BLaER1 (cell line): Measurements from ENCODE around the gene PRRT2.
A peak's percentile ranks its signal among the peaks of the same experiment; 100 is the strongest.

Source experiments
- H3K27ac ChIP-seq: shearing (Covaris generic); formaldehyde crosslinking; 2 replicates; pipeline ENCODE4 v1.8.1; 2022
- H3K27me3 ChIP-seq: shearing (Covaris generic); formaldehyde crosslinking; 2 replicates; pipeline ENCODE4 v1.8.1; 2022
- H3K36me3 ChIP-seq: shearing (Covaris generic); formaldehyde crosslinking; 2 replicates; pipeline ENCODE4 v1.8.1; 2022
- H3K4me1 ChIP-seq: shearing (Covaris generic); formaldehyde crosslinking; 2 replicates; pipeline ENCODE4 v1.8.1; 2022
- H3K4me2 ChIP-seq: shearing (Covaris generic); formaldehyde crosslinking; 2 replicates; pipeline ENCODE4 v1.8.1; 2022
- H3K4me3 ChIP-seq: shearing (Covaris generic); formaldehyde crosslinking; 2 replicates; pipeline ENCODE4 v1.8.1; 2022
- H3K9ac ChIP-seq: shearing (Covaris generic); formaldehyde crosslinking; 2 replicates; pipeline ENCODE4 v1.8.1; 2022
- H3K9me3 ChIP-seq: shearing (Covaris generic); formaldehyde crosslinking; 2 replicates; pipeline ENCODE4 v1.8.1; 2022
- H4K20me1 ChIP-seq: shearing (Covaris generic); formaldehyde crosslinking; 2 replicates; pipeline ENCODE4 v1.8.1; 2022
- Cebpa-rat ChIP-seq: shearing (Covaris generic); IDR thresholded peaks from 2 replicates; pipeline ENCODE4 v1.8.1; 2022

PRRT2 gene

GRCh38 chr16:29860218-29860617 lies 48.2 kb downstream of the PRRT2 start:
- no peak for TF ChIP-seq Cebpa-rat
- no peaks in the 10 kb centered on the region for H3K9me3 ChIP-seq
- peaks cover 44% of the 10 kb centered on the region for H3K4me1 ChIP-seq
- H3K4me3 ChIP-seq: no peak overlapping the region
- H4K20me1 ChIP-seq: peaks cover 17% of the 10 kb centered on the region; the same call in 1 of the 2 replicates
- no peak overlapping the region for H3K4me2 ChIP-seq
- H3K36me3 ChIP-seq: peaks cover 35% of the 10 kb centered on the region
- H3K9ac ChIP-seq: 0 out of 2 replicates have a peak overlapping the region, but pooled peaks have one; percentile 5
- H3K27ac ChIP-seq: no peak overlapping the region
- H3K27me3 ChIP-seq: no peaks in the 10 kb centered on the region

DNA sequence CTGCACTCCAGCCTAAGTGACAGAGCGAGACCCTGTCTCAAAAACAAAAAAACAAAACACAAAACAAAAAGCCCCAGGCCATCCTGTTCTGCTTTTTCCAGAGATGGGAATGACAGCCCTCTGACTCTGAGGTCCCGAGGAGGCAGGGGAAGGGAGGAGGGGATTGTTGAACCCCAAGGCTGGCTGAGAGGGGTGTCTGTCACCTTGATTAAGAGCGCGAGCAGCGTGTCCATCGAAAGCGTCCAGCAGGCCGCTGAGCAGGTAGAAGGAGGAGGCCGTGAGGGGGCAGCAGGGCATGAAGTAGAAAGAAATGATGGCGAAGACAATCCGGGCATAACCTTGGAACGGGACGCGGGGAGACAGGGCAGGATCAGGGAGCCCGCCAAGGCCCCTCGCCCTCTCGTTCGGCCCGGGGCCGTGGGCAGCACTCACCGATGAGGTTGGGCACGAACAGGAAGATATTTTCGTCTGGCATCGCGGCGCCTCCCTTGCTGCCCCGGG lies 50.4 kb downstream of the PRRT2 start:
- Histone ChIP-seq H3K4me1 (peaks cover 26% of the 10 kb centered on the region), H3K4me2 (peak overlapping the region; percentile 94), H3K9ac (peak overlapping the region; percentile 95), H4K20me1 (peaks cover 17% of the 10 kb centered on the region; the same call in 1 of the 2 replicates), H3K4me3 (peak overlapping the region; percentile 82), H3K27me3 (no peaks in the 10 kb centered on the region), H3K9me3 (no peaks in the 10 kb centered on the region), H3K36me3 (peaks cover 35% of the 10 kb centered on the region), H3K27ac (peak overlapping the region; percentile 99)
- no peak for TF ChIP-seq Cebpa-rat

- Histone ChIP-seq H3K4me2 (peak within 1 kb of the TSS; percentile 94), H3K36me3 (peaks cover 35% of the 10 kb centered on the region), H3K9me3 (no peaks in the 10 kb centered on the region), H3K4me3 (peak within 1 kb of the TSS; percentile 82), H3K9ac (peak within 1 kb of the TSS; percentile 95), H3K27me3 (no peaks in the 10 kb centered on the region), H3K27ac (peak within 1 kb of the TSS; percentile 99), H3K4me1 (peaks cover 21% of the 10 kb centered on the region), H4K20me1 (peaks cover 17% of the 10 kb centered on the region; the same call in 1 of the 2 replicates)
- no peak for TF ChIP-seq Cebpa-rat
Observed at GRCh38 chr16:29862884-29863668, 51.1 kb downstream of the PRRT2 start, which contains the start of gene CDIPT. Gene CDIPT (minus strand): TSS chr16:29863226. CDS start chr16:29862857, 369 bp downstream.

DNA sequence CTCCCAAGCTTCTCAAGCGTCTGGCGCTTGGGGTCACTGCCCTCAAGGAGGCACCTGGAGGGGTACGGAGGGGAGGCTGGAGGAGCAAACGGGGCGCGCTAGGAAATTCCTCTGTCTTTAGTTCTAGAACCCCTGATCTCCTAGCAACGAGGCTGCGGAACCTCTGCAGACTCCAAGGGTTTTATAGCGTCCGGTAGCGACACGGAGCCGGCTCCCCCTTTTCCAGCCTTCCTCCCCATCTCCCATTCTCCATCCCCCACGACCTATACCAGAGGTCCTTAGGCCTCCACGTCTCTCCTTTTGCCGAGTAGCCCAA lies 51.6 kb downstream of the PRRT2 start:
- no peaks in the 10 kb centered on the region for H3K9me3 ChIP-seq
- peak overlapping the region; percentile 94 for H3K4me2 ChIP-seq
- no peak for TF ChIP-seq Cebpa-rat
- H4K20me1 ChIP-seq: peaks cover 17% of the 10 kb centered on the region; the same call in 1 of the 2 replicates
- H3K4me1 ChIP-seq: peaks cover 21% of the 10 kb centered on the region
- H3K36me3 ChIP-seq: peaks cover 29% of the 10 kb centered on the region
- peak overlapping the region; percentile 95; the same call in 1 of the 2 replicates for H3K9ac ChIP-seq
- no peaks in the 10 kb centered on the region for H3K27me3 ChIP-seq
- H3K4me3 ChIP-seq: no peak overlapping the region
- peak overlapping the region; percentile 99 for H3K27ac ChIP-seq

- Histone ChIP-seq H3K9me3 (no peaks in the 10 kb centered on the region), H3K27me3 (no peaks in the 10 kb centered on the region), H3K4me3 (no peak overlapping the region), H3K9ac (no peak overlapping the region), H3K36me3 (peaks cover 23% of the 10 kb centered on the region), H3K27ac (no peak overlapping the region), H4K20me1 (peaks cover 17% of the 10 kb centered on the region; the same call in 1 of the 2 replicates), H3K4me1 (peaks cover 21% of the 10 kb centered on the region), H3K4me2 (peak overlapping the region; percentile 94; the same call in 1 of the 2 replicates)
- TF ChIP-seq Cebpa-rat: no peak
Observed at GRCh38 chr16:29864205-29864604, 52.2 kb downstream of the PRRT2 start.
